Measurements from ENCODE around the gene SPATA21.

- TF ChIP-seq NFYA (IDR thresholded peaks at IDR 0.05; ENCODE audit: borderline replicate concordance, low read depth, low read length) = no peak
- TF ChIP-seq YY1 (IDR thresholded peaks at IDR 0.05; ENCODE audit: low read depth, low read length) = no peak
- TF ChIP-seq TCF7 (IDR thresholded peaks at IDR 0.05; ENCODE audit: borderline replicate concordance) = no peak
- no peak for TF ChIP-seq ZBTB11 (CRISPR knock-in tag; IDR thresholded peaks at IDR 0.05)
- no peak for TF ChIP-seq EZH2 (IDR thresholded peaks at IDR 0.05; ENCODE audit: borderline replicate concordance, control insufficient read depth, low read depth, low read length)
- no peak for TF ChIP-seq ATF2 (IDR thresholded peaks at IDR 0.05; ENCODE audit: low read length)
- no peak for TF ChIP-seq CTCF (IDR thresholded peaks at IDR 0.05 in 2 of 3, conservative IDR thresholded peaks at IDR 0.05 in 1 of 3; ENCODE audit: control insufficient read depth in 2 of 3, extremely low read depth in 1 of 3, insufficient read depth in 1 of 3, low read depth in 3 of 3, low read length in 3 of 3)
- TF ChIP-seq POLR2A (IDR thresholded peaks at IDR 0.05; ENCODE audit: low read depth, low read length) = no peak
- no peak for TF ChIP-seq ZNF384 (IDR thresholded peaks at IDR 0.05; ENCODE audit: borderline replicate concordance, low read depth, low read length)
- no peak for TF ChIP-seq RAD51 (IDR thresholded peaks at IDR 0.05)
- TF ChIP-seq NKRF (conservative IDR thresholded peaks at IDR 0.05) = no peak
- no peak for TF ChIP-seq CHD2 (IDR thresholded peaks at IDR 0.05; ENCODE audit: borderline replicate concordance, low read depth, low read length)
Measured at GRCh38 chr1:16449666-16450065, 12.4 kb upstream of the SPATA21 start.

All from GM12878 (cell line).